ENCODE data around the gene PDE4D.

Gene PDE4D

GRCh38 chr5:59348189-59348588, 545.3 kb downstream of the PDE4D start:
- no peak overlapping the region for H3K4me3 ChIP-seq (ENCODE audit: insufficient read depth in 1 of 2, low read depth in 1 of 2, low read length in 2 of 2)
- no peak overlapping the region for H3K4ac ChIP-seq (ENCODE audit: low read depth in 1 of 2, low read length in 2 of 2)
- H3K79me1 ChIP-seq (replicated peaks; ENCODE audit: low read length, poor library complexity, severe bottlenecking) = no peaks in the 10 kb centered on the region
- no peak overlapping the region for H2AFZ ChIP-seq (ENCODE audit: low read depth, low read length)
- H3K4me2 ChIP-seq (ENCODE audit: low read length, poor library complexity, severe bottlenecking) = no peak overlapping the region
- H2AK5ac ChIP-seq (ENCODE audit: low read length, severe bottlenecking) = no peak overlapping the region
- H3K4me1 ChIP-seq (ENCODE audit: control insufficient read depth, insufficient read depth, low read depth, low read length) = no peaks in the 10 kb centered on the region
- H2BK120ac ChIP-seq (ENCODE audit: low read depth, low read length) = no peak overlapping the region
- H3K36me3 ChIP-seq (ENCODE audit: control insufficient read depth in 1 of 2, insufficient read depth in 2 of 2, low read depth in 1 of 2, low read length in 2 of 2) = no peaks in the 10 kb centered on the region
- H2BK15ac ChIP-seq (ENCODE audit: low read depth, poor library complexity, severe bottlenecking) = no peak overlapping the region
- no peaks in the 10 kb centered on the region for H3K9me3 ChIP-seq (ENCODE audit: control insufficient read depth, low read length)
- H4K91ac ChIP-seq (ENCODE audit: low read length) = no peak overlapping the region
- no peak overlapping the region for H3K9ac ChIP-seq (ENCODE audit: low read length)
- no peak overlapping the region for H3K14ac ChIP-seq (ENCODE audit: low read length in 2 of 2)
- H2BK5ac ChIP-seq (ENCODE audit: low read depth, low read length, poor library complexity, severe bottlenecking) = no peak overlapping the region
- no peaks in the 10 kb centered on the region for H3K27me3 ChIP-seq (ENCODE audit: control insufficient read depth in 1 of 2, insufficient read depth in 1 of 2, low read length in 2 of 2)
- no peak overlapping the region for H3K23ac ChIP-seq (ENCODE audit: low read length in 2 of 2)
- H3K18ac ChIP-seq (ENCODE audit: low read depth in 1 of 2, low read length in 2 of 2) = no peak overlapping the region
- no peak overlapping the region for H2BK12ac ChIP-seq (ENCODE audit: low read length in 2 of 2)
- H3K27ac ChIP-seq (ENCODE audit: low read length, poor library complexity, severe bottlenecking) = no peak overlapping the region
- H4K8ac ChIP-seq (ENCODE audit: low read length) = no peak overlapping the region
- DNase-seq = no peak

- H3K79me1 ChIP-seq (replicated peaks; ENCODE audit: low read length, poor library complexity, severe bottlenecking) = no peaks in the 10 kb centered on the region
- H3K4me2 ChIP-seq (ENCODE audit: low read length, poor library complexity, severe bottlenecking) = no peak overlapping the region
- H2AFZ ChIP-seq (ENCODE audit: low read depth, low read length) = no peak overlapping the region
- no peak overlapping the region for H4K91ac ChIP-seq (ENCODE audit: low read length)
- no peaks in the 10 kb centered on the region for H3K27me3 ChIP-seq (ENCODE audit: control insufficient read depth in 1 of 2, insufficient read depth in 1 of 2, low read length in 2 of 2)
- H3K9me3 ChIP-seq (ENCODE audit: control insufficient read depth, low read length) = no peaks in the 10 kb centered on the region
- no peak overlapping the region for H2BK120ac ChIP-seq (ENCODE audit: low read depth, low read length)
- H3K23ac ChIP-seq (ENCODE audit: low read length in 2 of 2) = no peak overlapping the region
- no peak overlapping the region for H4K8ac ChIP-seq (ENCODE audit: low read length)
- no peak overlapping the region for H2BK12ac ChIP-seq (ENCODE audit: low read length in 2 of 2)
- WGBS = 0% methylated on average over 1 of the region's 1 CpG
- H2BK15ac ChIP-seq (ENCODE audit: low read depth, poor library complexity, severe bottlenecking) = no peak overlapping the region
- no peaks in the 10 kb centered on the region for H3K36me3 ChIP-seq (ENCODE audit: control insufficient read depth in 1 of 2, insufficient read depth in 2 of 2, low read depth in 1 of 2, low read length in 2 of 2)
- H3K9ac ChIP-seq (ENCODE audit: low read length) = no peak overlapping the region
- H2BK5ac ChIP-seq (ENCODE audit: low read depth, low read length, poor library complexity, severe bottlenecking) = no peak overlapping the region
- no peak overlapping the region for H3K4me3 ChIP-seq (ENCODE audit: insufficient read depth in 1 of 2, low read depth in 1 of 2, low read length in 2 of 2)
- peak; percentile 64 for DNase-seq
- H3K4ac ChIP-seq (ENCODE audit: low read depth in 1 of 2, low read length in 2 of 2) = no peak overlapping the region
- no peak overlapping the region for H3K18ac ChIP-seq (ENCODE audit: low read depth in 1 of 2, low read length in 2 of 2)
- no peak overlapping the region for H2AK5ac ChIP-seq (ENCODE audit: low read length, severe bottlenecking)
- no peak overlapping the region for H3K14ac ChIP-seq (ENCODE audit: low read length in 2 of 2)
- H3K4me1 ChIP-seq (ENCODE audit: control insufficient read depth, insufficient read depth, low read depth, low read length) = no peaks in the 10 kb centered on the region
- no peak overlapping the region for H3K27ac ChIP-seq (ENCODE audit: low read length, poor library complexity, severe bottlenecking)
Measured at GRCh38 chr5:59346982-59347381, 546.5 kb downstream of the PDE4D start.

- no peak for DNase-seq
- Histone ChIP-seq H3K36me3 (ENCODE audit: control insufficient read depth in 1 of 2, insufficient read depth in 2 of 2, low read depth in 1 of 2, low read length in 2 of 2) (no peaks in the 10 kb centered on the region), H3K4me3 (ENCODE audit: insufficient read depth in 1 of 2, low read depth in 1 of 2, low read length in 2 of 2) (no peak overlapping the region), H2BK12ac (ENCODE audit: low read length in 2 of 2) (no peak overlapping the region), H3K9me3 (ENCODE audit: control insufficient read depth, low read length) (no peaks in the 10 kb centered on the region), H2AK5ac (ENCODE audit: low read length, severe bottlenecking) (no peak overlapping the region), H4K8ac (ENCODE audit: low read length) (no peak overlapping the region), H4K91ac (ENCODE audit: low read length) (no peak overlapping the region), H3K4ac (ENCODE audit: low read depth in 1 of 2, low read length in 2 of 2) (no peak overlapping the region), H3K4me1 (ENCODE audit: control insufficient read depth, insufficient read depth, low read depth, low read length) (no peaks in the 10 kb centered on the region), H2AFZ (ENCODE audit: low read depth, low read length) (no peak overlapping the region), H3K23ac (ENCODE audit: low read length in 2 of 2) (no peak overlapping the region), H3K18ac (ENCODE audit: low read depth in 1 of 2, low read length in 2 of 2) (no peak overlapping the region), H3K14ac (ENCODE audit: low read length in 2 of 2) (no peak overlapping the region), H3K27ac (ENCODE audit: low read length, poor library complexity, severe bottlenecking) (no peak overlapping the region), H3K9ac (ENCODE audit: low read length) (no peak overlapping the region), H3K79me1 (replicated peaks; ENCODE audit: low read length, poor library complexity, severe bottlenecking) (no peaks in the 10 kb centered on the region), H2BK5ac (ENCODE audit: low read depth, low read length, poor library complexity, severe bottlenecking) (no peak overlapping the region), H2BK15ac (ENCODE audit: low read depth, poor library complexity, severe bottlenecking) (no peak overlapping the region), H2BK120ac (ENCODE audit: low read depth, low read length) (no peak overlapping the region), H3K27me3 (ENCODE audit: control insufficient read depth in 1 of 2, insufficient read depth in 1 of 2, low read length in 2 of 2) (no peaks in the 10 kb centered on the region), H3K4me2 (ENCODE audit: low read length, poor library complexity, severe bottlenecking) (no peak overlapping the region)
- WGBS = 96% methylated on average over 6 of the region's 7 CpGs
Measured at GRCh38 chr5:59346514-59346913, 547.0 kb downstream of the PDE4D start.

GRCh38 chr5:59342181-59342580, 551.3 kb downstream of the PDE4D start:
- Histone ChIP-seq H3K14ac (ENCODE audit: low read length in 2 of 2) (no peak overlapping the region), H3K18ac (ENCODE audit: low read depth in 1 of 2, low read length in 2 of 2) (no peak overlapping the region), H3K23ac (ENCODE audit: low read length in 2 of 2) (no peak overlapping the region), H4K91ac (ENCODE audit: low read length) (no peak overlapping the region), H3K9me3 (ENCODE audit: control insufficient read depth, low read length) (no peaks in the 10 kb centered on the region), H2BK5ac (ENCODE audit: low read depth, low read length, poor library complexity, severe bottlenecking) (no peak overlapping the region), H3K27ac (ENCODE audit: low read length, poor library complexity, severe bottlenecking) (no peak overlapping the region), H2AFZ (ENCODE audit: low read depth, low read length) (no peak overlapping the region), H2BK120ac (ENCODE audit: low read depth, low read length) (no peak overlapping the region), H3K4me3 (ENCODE audit: insufficient read depth in 1 of 2, low read depth in 1 of 2, low read length in 2 of 2) (no peak overlapping the region), H3K4me2 (ENCODE audit: low read length, poor library complexity, severe bottlenecking) (no peak overlapping the region), H2BK15ac (ENCODE audit: low read depth, poor library complexity, severe bottlenecking) (no peak overlapping the region), H3K27me3 (ENCODE audit: control insufficient read depth in 1 of 2, insufficient read depth in 1 of 2, low read length in 2 of 2) (no peaks in the 10 kb centered on the region), H2BK12ac (ENCODE audit: low read length in 2 of 2) (no peak overlapping the region), H3K4me1 (ENCODE audit: control insufficient read depth, insufficient read depth, low read depth, low read length) (no peaks in the 10 kb centered on the region), H3K36me3 (ENCODE audit: control insufficient read depth in 1 of 2, insufficient read depth in 2 of 2, low read depth in 1 of 2, low read length in 2 of 2) (no peaks in the 10 kb centered on the region), H3K79me1 (replicated peaks; ENCODE audit: low read length, poor library complexity, severe bottlenecking) (no peaks in the 10 kb centered on the region), H2AK5ac (ENCODE audit: low read length, severe bottlenecking) (no peak overlapping the region), H3K9ac (ENCODE audit: low read length) (no peak overlapping the region), H3K4ac (ENCODE audit: low read depth in 1 of 2, low read length in 2 of 2) (no peak overlapping the region), H4K8ac (ENCODE audit: low read length) (no peak overlapping the region)
- DNase-seq = peak; percentile 32
- no CpG with 5 or more reads among the region's 3 CpGs for WGBS

All from mesenchymal stem cell (in vitro differentiated cells and primary cell).